HG02970 (cell line): ENCODE results near the gene FAM171A2.

Experiments
- ATAC-seq: cut with Tn5 transposase; IDR thresholded peaks from one replicate; pipeline ENCODE4 v1.9.1; 2021; ENCODE audit warnings: mild to moderate bottlenecking, moderate library complexity, moderate number of reproducible peaks; ENCODE audit not compliant: unreplicated experiment, low FRiP score

The FAM171A2 gene

DNA sequence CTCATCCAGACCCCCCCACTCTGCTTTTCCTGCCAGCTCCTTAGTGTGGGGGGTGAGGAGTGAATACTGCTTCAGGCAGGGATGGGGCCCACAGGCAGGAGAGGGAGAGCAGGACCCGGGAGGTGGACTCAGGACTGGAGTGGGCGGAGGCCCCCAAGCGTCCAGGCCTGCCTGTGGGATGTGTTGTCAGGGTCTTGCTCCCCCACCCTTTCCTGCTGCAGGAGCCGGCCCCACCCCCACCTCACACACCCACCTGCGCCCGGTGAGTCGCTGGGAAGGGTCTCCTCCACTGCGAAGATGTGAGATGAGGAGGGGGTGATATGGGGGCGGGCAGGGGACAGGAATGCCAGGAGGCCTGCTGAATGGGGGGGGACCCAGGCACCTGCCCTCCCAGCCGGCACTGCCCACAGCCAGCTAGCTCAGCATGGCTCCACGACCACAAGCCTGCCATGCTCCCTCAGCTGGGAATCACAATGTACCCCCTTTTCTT, 1.1 kb downstream of the FAM171A2 start:
- ATAC-seq: no peak

DNA sequence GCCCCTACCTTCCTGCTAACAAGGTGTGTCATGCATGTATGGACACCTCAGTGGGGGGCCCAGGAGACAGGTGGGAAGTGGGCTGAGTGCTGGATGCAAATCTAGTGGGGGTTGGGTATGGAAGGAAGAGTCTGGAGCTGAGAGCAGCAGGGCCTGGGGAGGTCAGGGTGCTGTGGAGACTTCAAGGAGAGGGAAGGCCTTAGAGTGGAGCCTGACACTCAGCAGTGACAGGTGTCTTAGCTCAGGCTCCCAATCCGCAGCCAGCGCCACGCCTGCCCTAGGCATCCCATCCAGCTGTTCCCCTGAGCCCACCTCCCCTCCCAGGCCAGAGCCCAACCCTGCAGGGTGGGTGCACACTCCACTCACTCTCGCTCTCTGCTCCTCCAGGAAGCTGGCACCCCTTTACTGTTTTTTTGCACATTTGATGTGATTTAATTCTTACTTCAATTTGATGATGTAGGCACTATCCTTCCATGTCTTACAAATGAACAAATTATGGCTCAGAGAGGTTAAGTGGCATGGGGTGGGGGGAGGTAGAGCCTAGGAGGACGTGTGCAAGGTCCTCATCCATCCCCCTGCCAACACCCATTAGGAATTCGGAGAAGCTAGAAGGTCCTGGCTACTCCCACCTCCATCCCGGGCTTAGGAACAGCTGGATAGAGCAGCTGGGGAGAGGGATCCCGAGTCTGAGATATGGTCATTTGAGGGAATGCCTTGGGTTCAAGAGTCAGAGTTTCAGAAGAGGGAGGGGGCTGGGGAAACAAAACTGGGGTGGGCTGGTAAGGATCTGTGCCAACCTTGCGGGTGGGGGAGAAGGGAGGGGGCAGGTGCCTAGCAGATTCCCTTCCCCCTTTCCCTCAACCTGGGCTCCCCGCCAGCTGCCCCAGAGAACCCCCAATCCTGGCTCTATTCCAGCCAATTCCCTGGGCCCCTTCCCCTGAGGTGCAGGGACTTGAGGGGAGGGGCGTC, 2.1 kb downstream of the FAM171A2 start:
- no peak for ATAC-seq

DNA sequence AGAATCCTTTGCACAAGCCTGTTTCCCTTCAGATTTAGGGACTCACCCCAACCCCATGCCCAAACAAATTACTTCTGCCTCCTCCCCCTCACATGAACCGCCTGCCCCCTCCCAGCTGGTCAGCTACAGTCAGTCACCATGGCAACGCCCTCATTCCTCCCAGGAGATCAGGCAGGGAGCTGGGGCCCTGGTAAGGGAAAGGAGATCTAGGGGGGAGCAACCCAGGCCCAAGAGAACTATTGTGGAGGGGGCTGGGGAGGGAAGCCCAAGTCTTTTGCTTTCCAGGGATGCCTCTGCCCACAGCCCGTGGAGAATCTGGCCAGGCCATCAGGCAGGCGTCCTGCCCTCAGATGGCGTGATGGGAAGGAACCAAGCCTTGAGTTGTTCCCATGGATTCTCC, 2.8 kb downstream of the FAM171A2 start:
- no peak for ATAC-seq

DNA sequence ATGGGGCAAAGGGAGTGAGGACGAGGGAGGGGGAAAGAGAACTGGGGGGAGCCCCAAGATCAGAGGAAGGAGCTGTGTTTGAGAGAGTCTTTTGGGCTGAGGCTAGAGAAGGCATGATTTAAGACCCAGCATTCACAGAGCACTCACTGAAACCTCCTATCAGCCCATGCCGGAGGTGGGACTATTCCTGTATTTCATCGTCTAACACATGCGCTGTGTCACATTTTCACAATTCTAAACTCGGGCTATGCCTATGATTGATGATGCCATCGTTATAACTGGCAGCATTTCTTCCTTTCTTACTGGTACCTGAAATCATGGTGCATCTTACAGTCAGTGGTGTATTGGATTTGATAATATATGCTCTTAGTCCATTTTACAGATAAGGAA, 3.5 kb downstream of the FAM171A2 start:
- no peak for ATAC-seq

DNA sequence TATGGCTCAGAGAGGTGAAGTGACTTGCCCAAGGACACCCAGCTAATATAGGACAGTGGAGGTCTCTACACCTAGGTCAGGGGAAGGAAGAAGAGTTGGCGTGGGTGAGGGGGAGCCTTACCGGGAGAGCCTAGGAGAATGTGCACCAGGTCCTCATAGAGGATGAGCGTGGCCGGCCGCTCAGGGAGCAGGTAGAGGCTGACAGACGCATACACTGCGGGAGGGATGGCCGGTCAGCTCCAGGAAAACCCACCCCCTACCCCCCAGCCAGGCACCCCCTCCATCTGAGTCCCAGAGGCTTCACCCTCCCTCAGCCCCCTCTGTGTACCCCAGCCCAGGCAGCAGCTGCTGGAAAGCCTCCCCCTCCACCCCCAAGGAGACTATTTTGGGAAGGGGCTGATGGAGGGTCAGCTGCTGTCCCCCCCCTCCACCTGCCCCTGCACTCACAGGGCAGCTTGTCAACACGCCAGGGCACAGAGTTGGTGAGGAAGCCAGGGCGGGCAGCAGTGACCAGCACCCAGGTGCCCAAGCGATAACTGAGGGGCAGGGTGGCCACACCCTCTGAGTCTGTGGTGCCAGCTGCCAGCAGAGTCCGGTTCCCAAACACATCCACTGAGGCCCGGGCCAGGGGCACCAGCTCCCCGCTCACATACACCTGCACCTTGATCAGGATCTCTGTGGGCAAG, 4.1 kb downstream of the FAM171A2 start:
- no peak for ATAC-seq

DNA sequence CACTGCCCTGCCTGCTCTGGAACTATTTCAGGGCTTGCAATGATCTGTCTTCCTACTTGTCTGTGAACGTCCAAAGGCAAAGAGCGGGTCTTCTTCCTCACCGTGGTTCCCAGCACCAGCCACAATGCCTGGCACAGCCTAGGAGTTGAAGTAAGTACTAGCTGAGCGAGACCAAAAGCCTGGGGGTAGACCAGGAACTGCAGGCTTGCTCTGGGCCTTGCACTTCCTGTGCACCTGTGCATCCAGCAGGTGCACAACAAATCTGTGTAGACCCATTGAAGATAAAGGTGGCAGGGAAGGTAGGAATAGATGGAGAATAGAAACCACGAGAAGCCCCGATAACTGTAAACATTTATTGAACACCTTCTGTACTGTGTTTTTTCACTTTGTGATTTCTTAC, 4.6 kb downstream of the FAM171A2 start:
- no peak for ATAC-seq

DNA sequence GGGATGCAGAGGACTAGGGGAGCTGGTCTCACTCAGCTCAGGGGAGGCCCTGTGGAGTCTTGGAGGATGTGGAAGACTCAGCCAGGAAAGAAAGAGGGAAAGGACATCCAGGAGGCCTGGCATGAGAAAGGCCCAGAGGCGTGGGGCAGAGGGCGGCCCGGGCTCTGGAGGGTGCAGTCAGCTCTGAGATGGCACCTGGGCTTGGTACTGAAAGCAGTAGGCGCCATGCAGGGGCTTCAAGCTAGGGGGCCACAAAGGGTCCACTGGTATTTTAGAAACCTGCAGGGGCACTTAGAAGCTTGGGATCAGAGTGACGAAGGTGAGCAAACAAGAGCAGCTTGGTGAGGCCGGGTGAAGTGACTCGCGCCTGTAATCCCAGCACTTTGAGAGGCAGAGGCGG, 5.6 kb downstream of the FAM171A2 start:
- no peak for ATAC-seq

DNA sequence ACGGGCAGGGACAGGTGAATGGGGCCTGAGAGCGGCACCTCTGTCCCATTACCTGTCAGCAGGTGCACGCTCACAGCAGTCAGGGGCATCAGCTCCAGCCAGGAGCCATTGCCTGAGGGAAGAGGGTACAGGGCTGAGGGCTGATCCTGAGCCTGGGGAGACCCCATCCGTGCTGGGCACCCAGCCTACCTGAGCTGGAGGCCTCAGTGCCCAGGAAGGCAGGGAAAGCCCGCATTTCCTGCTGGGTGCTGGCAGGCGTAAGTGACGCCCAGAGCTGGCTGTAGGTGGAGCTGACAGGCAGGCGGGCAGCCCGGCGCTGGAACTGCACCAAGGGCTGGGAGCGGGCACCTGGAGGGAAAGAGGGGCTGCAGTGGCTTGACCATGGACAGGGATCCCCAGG, 7.4 kb downstream of the FAM171A2 start:
- no peak for ATAC-seq

DNA sequence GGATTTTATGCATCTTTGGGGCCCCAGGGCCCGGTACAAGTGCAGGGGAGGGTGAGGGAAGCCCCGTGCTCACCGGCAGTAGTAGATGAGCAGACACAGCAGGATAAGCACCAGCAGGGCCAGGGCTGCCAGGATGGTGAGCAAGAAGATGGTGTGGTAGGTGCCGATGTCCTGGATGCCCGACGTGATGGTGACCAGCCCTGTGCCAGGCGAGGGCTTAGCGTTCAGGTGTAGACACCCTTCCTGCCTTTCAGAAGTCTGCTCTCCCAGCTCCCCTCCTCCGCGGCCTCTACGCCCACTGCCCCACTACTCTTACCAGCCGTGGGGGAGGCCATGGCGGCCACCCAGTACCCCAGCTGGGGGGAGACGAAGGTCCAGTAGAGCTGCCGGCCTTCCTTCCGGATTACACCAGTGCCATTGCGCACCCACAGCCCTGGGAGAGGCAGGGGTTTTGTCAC, 8.0 kb downstream of the FAM171A2 start:
- ATAC-seq: no peak

DNA sequence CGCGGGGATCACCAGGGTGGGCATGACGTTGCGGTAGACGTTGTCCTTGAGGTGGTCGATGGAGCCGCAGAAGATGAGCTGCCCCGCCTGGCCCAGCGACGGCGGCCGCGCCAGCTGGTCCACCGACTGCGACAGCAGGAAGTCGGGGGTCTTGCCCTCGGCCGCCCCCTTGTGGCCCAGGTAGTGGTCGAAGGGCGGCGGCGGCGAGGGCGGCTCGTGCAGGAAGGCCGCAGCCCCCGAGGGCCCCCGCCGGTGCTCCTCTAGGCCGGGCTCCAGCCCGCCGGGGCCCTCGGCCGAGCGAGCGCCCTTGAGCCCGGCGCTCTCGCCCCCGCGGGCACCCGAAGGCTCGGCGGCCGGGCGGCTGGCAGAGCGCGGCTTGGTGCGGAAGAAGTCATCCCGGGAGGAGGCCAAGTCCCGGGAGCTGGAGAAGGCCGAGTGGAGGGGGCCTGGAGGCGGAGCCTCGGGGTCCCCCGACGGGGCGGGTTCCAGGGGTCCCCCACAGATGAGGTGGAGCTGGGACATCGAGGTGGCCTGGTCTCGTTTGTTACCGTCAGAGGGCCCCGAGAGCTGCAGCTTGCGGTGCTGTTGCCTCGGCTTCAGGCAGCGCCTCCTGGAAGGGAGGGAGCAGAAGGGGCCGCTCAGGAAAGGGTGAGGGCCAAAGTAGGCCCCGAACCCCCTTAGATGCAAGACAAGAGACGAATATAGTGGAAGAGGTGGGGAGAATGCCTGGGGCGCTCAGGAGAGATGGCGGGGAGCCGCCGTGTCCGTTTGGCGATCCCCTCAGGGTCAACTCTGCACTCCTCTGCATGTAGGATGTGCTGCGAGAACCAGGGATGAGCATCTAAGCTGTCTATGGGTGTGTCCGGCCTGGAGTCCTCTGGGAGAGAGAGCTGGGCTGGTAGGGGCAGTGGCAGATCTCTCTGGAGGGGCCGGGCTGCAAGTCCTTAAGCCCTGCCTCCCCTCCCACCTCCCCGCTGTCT, 8.8 kb downstream of the FAM171A2 start:
- no peak for ATAC-seq

DNA sequence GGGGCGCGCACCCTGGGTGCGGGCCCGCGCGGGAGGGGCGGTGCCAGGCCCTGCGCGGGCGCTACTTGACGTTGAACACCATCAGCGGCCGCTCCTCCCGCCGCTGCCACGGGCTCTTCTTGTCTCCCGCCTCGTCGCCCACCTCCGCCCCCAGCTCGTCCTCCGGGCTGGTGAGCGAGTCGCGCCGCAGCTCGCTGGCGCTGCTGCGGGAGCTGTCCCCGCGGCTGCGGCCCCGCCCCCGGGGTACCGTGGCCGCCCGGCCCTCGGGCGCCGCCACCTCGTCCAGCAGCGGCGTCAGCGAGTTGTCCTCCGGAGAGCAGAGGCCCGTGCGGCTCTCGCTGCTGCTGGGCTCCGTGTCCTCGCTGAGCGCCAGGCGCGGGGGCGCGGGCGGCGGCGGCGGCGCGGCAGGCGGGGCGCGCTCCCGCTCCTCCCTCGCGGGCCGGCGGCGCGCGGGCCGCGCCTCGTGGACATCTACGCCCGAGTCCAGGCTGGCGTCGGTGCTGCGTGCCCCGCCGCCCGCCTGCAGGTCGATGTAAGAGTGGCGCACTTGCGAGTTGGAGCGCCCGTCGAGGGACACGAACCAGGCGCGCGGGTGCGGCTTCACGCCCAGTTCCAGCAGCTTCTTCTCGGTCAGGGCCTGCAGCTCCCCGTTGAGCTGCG, 9.9 kb downstream of the FAM171A2 start:
- ATAC-seq: no peak

DNA sequence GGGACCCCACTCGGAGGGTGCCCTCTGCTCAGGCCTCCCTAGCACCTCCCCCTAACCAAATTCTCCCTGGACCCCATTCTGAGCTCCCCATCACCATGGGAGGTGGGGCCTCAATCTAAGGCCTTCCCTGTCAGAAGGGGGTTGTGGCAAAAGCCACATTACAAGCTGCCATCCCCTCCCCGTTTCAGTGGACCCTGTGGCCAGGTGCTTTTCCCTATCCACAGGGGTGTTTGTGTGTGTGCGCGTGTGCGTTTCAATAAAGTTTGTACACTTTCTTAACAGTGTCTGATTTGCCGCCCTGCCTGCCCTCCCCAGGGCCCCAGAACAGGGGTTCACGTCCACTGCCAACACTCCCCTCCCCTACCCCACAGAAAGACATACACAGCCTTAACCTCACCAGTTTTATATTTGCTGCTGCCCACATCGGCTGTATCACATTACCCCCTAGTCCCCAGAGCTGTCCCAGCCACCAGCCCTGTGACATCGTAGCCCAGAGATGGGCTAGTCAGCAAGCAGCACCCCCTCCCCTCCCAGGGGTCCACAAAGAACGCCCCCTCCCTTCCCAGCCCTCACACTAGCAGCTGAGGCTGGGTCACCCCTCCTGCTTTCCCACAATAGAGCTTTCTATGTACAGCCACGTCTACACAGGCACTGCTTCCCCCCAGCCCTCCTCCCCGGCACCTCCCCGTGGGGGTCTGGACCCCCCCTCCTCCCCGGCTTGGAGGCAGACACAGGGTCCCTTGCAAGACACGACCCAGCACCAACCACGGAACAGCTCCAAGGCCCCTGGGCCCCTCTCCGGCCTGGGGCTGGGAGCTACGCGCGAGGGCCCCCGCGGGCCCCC, 10.6 kb downstream of the FAM171A2 start:
- ATAC-seq: no peak

DNA sequence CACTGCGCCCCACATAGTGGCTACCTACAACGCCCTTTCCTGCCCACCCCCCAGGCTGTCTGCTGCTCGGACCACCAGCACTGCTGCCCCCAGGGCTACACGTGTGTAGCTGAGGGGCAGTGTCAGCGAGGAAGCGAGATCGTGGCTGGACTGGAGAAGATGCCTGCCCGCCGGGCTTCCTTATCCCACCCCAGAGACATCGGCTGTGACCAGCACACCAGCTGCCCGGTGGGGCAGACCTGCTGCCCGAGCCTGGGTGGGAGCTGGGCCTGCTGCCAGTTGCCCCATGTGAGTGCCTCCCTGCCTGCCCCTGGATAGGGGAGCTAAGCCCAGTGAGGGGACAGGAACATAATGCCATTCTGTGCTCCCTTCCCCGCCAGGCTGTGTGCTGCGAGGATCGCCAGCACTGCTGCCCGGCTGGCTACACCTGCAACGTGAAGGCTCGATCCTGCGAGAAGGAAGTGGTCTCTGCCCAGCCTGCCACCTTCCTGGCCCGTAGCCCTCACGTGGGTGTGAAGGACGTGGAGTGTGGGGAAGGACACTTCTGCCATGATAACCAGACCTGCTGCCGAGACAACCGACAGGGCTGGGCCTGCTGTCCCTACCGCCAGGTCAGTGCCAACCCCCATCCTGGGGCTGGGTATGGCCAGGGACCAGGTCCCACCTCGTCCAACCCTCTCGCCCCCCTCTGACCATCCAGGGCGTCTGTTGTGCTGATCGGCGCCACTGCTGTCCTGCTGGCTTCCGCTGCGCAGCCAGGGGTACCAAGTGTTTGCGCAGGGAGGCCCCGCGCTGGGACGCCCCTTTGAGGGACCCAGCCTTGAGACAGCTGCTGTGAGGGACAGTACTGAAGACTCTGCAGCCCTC, 11.5 kb downstream of the FAM171A2 start:
- ATAC-seq: no peak

DNA sequence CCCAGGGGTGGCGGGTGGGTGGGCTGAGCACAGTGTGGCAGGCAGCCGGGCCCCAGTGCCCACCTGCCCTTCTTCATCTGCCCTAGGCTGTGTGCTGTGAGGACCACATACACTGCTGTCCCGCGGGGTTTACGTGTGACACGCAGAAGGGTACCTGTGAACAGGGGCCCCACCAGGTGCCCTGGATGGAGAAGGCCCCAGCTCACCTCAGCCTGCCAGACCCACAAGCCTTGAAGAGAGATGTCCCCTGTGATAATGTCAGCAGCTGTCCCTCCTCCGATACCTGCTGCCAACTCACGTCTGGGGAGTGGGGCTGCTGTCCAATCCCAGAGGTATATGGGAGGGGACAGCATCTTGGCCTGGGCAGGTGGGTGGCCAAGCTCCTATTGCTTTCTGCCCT, 12.2 kb downstream of the FAM171A2 start:
- no peak for ATAC-seq

DNA sequence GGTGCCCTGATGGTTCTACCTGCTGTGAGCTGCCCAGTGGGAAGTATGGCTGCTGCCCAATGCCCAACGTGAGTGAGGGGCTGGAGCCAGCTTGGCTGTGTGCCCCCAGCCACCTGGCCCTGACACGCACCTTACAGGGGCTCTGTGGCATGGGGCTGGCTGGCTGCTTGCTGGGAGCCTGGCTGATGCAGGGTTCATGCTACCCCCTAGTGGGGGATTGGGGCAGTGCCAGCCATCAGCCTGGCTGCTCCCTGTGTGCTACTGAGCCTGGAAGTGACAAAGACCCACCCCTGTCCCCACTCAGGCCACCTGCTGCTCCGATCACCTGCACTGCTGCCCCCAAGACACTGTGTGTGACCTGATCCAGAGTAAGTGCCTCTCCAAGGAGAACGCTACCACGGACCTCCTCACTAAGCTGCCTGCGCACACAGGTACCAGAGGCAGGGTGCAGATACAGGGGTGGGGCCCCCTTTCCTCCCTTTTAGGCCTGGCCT, 12.9 kb downstream of the FAM171A2 start:
- ATAC-seq: no peak

DNA sequence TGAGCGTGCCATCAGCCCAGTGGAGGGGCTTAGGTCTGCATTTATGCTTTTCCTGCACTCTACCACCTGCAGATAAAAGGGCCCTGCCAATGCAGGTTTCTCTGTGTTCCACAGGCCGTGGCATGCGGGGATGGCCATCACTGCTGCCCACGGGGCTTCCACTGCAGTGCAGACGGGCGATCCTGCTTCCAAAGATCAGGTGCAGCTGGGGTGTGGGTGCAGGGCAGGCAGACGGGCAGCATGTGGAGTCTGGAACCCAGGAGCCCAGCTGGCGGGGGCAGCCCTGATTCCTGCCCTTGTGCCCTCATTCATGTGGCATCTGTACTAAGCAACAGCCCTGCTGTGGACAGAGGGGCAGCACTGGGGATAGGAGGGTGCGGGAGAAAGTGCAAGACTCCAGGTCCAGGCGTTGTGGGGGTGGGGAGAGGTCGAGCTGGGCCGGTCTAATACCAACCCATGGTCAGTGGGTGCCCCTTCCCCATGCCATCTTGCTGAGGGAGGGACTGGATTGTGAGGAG, 14.0 kb downstream of the FAM171A2 start:
- no peak for ATAC-seq

DNA sequence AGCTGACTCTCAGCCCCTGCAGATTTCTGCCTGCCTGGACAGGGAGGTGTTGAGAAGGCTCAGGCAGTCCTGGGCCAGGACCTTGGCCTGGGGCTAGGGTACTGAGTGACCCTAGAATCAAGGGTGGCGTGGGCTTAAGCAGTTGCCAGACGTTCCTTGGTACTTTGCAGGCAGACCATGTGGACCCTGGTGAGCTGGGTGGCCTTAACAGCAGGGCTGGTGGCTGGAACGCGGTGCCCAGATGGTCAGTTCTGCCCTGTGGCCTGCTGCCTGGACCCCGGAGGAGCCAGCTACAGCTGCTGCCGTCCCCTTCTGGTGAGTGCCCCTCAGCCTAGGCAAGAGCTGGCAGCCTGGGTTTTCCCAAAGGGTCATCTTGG, 14.7 kb downstream of the FAM171A2 start:
- ATAC-seq: no peak
